ENCODE measurements around the gene MALAT1.

- TF ChIP-seq POLR2A (IDR thresholded peaks at IDR 0.05; ENCODE audit: low read length) (no peak), GATA1 (IDR thresholded peaks at IDR 0.05; ENCODE audit: low read depth, low read length) (no peak)
Observed at GRCh38 chr11:65474864-65475263, 24.0 kb upstream of the MALAT1 start.

Data from erythroblast (primary cell).